AG04449 (cell line): ENCODE results near the gene MRPL36.
"Not testable (repeated sequence)": the region's sequence is repeated elsewhere in the genome, so short reads cannot be mapped to it uniquely, and the experiment has no call there.

ENCODE experiments used
- CTCF ChIA-PET: fragments of 350-600 bp; formaldehyde crosslinking; extraction: SDS; loops from one replicate; lab custom pipeline; 2021; ENCODE audit warnings: antibody characterized with exemption; lab: Yijun Ruan, JAX
- POLR2A ChIA-PET: fragments of 400-600, 350-600 bp; formaldehyde crosslinking; extraction: SDS; loops from one replicate; lab custom pipeline; 2020; ENCODE audit warnings: antibody characterized with exemption, inconsistent platforms; lab: Yijun Ruan, JAX
- DNase-seq: peaks from one replicate; pipeline ENCODE4 v3.0.0-alpha.2; 2010; ENCODE audit warnings: low read depth, low spot score
- H3K4me3 ChIP-seq: 2 replicates; pipeline ENCODE4 v1.5.1; 2011; ENCODE audit warnings: low read depth, mild to moderate bottlenecking, control low read depth, low read length
- CTCF ChIP-seq: IDR thresholded peaks from one replicate; pipeline ENCODE4 v1.5.1; 2011; ENCODE audit warnings: mild to moderate bottlenecking, moderate library complexity, low read length, control low read depth, inconsistent platforms; ENCODE audit not compliant: insufficient read depth; ENCODE audit errors: missing control alignments

The MRPL36 gene

DNA sequence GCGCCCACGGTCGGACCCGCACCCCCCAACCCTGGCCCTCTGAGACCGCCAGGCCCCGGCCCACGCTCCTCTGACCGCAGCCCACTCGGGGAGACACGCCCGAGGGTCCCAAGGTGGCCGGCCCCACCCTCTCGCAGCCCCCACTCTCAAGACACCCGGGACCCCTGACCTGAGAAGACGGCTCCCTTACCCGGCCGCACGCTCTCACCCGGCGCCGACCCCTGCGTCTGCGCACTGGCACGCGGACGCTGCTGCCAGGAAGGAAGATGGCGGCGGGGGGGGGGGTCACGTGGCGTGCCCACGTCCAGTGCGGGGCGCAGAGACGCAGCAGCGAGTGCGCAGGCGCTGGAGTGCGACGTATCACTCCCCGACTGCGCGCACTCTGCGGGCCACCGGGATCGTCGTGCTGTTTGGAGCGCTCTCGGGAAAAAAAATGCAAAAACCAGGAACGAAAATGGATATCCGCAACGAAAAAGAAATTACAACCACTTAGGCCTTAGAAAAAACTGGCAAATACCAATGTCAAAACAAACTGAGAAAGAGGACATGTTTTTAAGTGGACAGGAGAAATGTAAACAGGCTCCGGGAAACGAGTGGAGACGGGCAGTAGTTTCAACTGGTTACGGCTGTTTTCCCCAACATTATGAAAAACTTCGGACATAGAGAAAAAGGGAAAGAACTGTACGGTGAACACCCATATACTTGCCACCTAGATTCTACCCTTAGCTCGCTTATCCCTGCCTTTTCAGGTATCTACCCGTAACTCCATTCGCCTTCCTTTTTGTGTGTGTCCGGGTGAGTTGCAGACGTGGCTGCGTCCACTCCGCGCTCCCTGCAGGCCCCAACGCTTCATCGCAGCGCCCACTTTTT is at the start of gene MRPL36:
MRPL36 (minus strand) TSS at position 236 of the 870 bp plus-strand sequence. CDS start 902 bp downstream, outside the sequence.
- POLR2A ChIA-PET: interaction anchor here (1.0 kb wide), 1 partner anchor 10 kb away, joined by 4 read pairs; no protein-coding TSS in a partner anchor
- H3K4me3 ChIP-seq: peak within 1 kb of the TSS; percentile 93
- CTCF ChIA-PET: interaction anchor here (1.0 to 2.1 kb wide), 5 partner anchors 10 to 36 kb away, joined by 3 to 7 read pairs (median 6); no protein-coding TSS in a partner anchor
- DNase-seq: no peak
- TF ChIP-seq CTCF: peak; percentile 10

- no peak overlapping the region for H3K4me3 ChIP-seq
- DNase-seq: no peak
- CTCF ChIA-PET: no interaction called here
- TF ChIP-seq CTCF: no peak
- POLR2A ChIA-PET: no interaction called here
Measured at GRCh38 chr5:1847611-1848010, 48.0 kb upstream of the MRPL36 start.

GRCh38 chr5:1847056-1847455 is 47.4 kb upstream of the MRPL36 start:
- ChIA-PET CTCF (no interaction called here), POLR2A (no interaction called here)
- no peak for DNase-seq
- H3K4me3 ChIP-seq: no peak overlapping the region
- no peak for TF ChIP-seq CTCF

- H3K4me3 ChIP-seq: no peak overlapping the region
- ChIA-PET POLR2A (no interaction called here), CTCF (no interaction called here)
- no peak for DNase-seq
- no peak for TF ChIP-seq CTCF
Measured at GRCh38 chr5:1846583-1846982, 46.9 kb upstream of the MRPL36 start.

DNA sequence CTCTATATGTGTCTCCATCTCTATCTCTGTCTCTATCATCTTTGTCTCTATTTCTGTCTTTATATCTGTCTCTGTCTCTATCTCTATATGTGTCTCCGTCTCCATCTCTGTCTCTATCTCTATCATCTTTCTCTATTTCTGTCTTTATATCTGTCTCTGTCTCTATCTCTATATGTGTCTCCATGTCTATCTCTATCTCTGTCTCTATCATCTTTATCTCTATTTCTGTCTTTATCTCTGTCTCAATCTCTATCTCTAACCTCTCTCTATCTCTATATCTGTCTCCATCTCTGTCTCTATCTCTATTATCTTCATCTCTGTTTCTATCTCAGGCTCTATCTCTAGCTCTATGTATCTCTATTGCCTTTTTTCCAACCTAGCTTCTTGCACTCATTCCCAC is 46.1 kb upstream of the MRPL36 start:
- CTCF ChIA-PET: no interaction called here
- H3K4me3 ChIP-seq: no peak overlapping the region
- no peak for DNase-seq
- TF ChIP-seq CTCF: no peak
- POLR2A ChIA-PET: no interaction called here

DNA sequence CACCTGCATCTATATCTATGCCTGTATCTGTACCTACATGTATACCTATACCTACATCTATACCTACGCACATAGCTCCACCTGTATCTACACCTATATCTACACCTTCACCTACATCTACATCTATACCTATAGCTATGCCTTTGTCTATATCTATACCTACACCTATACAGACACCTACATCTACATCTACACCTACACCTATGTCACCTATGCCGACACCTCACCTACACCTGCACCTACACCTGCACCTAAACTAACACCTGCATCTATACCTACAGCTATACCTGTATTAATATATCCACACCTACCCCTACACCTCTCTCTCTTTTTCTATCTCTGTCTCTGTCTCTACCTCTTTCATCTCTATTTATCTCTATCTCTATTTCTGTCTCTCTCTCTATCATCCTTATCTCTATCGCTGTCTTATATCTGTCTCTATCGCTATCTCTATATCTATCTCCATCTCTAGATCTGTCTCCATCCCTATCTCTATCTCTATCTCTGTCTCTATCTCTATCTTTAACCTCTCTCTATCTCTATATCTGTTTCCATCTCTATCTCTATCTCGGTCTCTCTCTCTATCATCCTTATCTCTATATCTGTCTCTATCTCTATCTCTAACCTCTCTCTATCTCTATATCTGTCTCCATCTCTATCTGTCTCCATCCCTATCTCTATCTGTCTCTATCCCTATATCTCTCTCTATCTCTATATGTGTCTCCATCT is 45.2 kb upstream of the MRPL36 start:
- no peak for DNase-seq
- no peak overlapping the region for H3K4me3 ChIP-seq
- CTCF ChIA-PET: no interaction called here
- TF ChIP-seq CTCF: no peak
- POLR2A ChIA-PET: no interaction called here

DNA sequence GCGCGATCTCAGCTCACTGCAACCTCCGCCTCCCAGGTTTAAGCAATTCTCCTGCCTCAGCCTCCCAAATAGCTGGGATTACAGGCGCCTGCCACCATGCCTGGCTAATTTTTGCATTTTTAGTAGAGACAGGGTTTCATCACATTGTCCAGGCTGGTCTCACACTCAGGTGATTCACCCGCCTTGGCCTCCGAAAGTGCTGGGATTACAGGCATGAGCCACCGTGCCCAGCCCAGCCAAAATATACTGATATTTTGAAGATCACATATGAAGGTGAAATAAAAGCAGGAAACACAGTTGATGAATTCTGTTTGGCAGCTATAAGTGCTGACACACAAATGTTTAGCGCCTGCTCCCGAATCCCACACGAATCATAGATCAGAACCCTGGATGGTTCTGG is 44.1 kb upstream of the MRPL36 start:
- H3K4me3 ChIP-seq, POLR2A ChIA-PET, DNase-seq, CTCF ChIA-PET: not testable (repeated sequence)
